ENCODE measurements around the gene PARP9. TPM values are rescaled to one million over a fixed set of nuclear protein-coding genes. Genes with fewer than 3 reads are reported as not detected.

Gene PARP9
- total and polyA plus RNA-seq, 10 of the 15 experiments (the other 5 are each of a cell fraction or from before 2014, with no cell fraction given): 34.0 to 122 (median 46.1) TPM

GRCh38 chr3:122505676-122506075, 58.4 kb downstream of the PARP9 start (continued):
- TF ChIP-seq ZBTB11 (CRISPR knock-in tag; IDR thresholded peaks at IDR 0.05): no peak
- TF ChIP-seq ZNF592 (IDR thresholded peaks at IDR 0.05): no peak
- no peak for TF ChIP-seq ZNF687 (IDR thresholded peaks at IDR 0.05)
- no peak for TF ChIP-seq RAD21 (IDR thresholded peaks at IDR 0.05; ENCODE audit: insufficient read depth, low read depth, low read length)
- no peak for TF ChIP-seq CHD2 (IDR thresholded peaks at IDR 0.05; ENCODE audit: borderline replicate concordance, low read depth, low read length)
- TF ChIP-seq POU2F2 (IDR thresholded peaks at IDR 0.05; ENCODE audit: borderline replicate concordance, low read depth, low read length): no peak
- TF ChIP-seq EP300 (IDR thresholded peaks at IDR 0.05; ENCODE audit: borderline replicate concordance in 1 of 2, control insufficient read depth in 1 of 2, low read depth in 2 of 2, low read length in 2 of 2): no peak
- TF ChIP-seq RELA (IDR thresholded peaks at IDR 0.05; ENCODE audit: borderline replicate concordance, partially characterized antibody): no peak
- no peak for TF ChIP-seq NFYA (IDR thresholded peaks at IDR 0.05; ENCODE audit: borderline replicate concordance, low read depth, low read length)
- no peak for TF ChIP-seq ZNF384 (IDR thresholded peaks at IDR 0.05; ENCODE audit: borderline replicate concordance, low read depth, low read length)
- no peak for TF ChIP-seq MEF2A (IDR thresholded peaks at IDR 0.05; ENCODE audit: insufficient read depth, low read depth, low read length)
- TF ChIP-seq SMC3 (IDR thresholded peaks at IDR 0.05; ENCODE audit: borderline replicate concordance, low read length): no peak

Measured in GM12878 (cell line).